ENCODE results near the gene DCXR.

- TF ChIP-seq POLR2A (IDR thresholded peaks at IDR 0.05; ENCODE audit: low read length) (no peak), GATA1 (IDR thresholded peaks at IDR 0.05; ENCODE audit: low read depth, low read length) (no peak)
Measured at GRCh38 chr17:82049521-82049971, 12.0 kb upstream of the DCXR start.
